Neural crest cell (in vitro differentiated cells): ENCODE measurements around the gene SSPN. TPM values are rescaled to one million over a fixed set of nuclear protein-coding genes. Genes with fewer than 3 reads are reported as not detected.

Experiments used
- DNase-seq: peaks from one replicate; pipeline ENCODE4 v3.0.0; 2021; ENCODE audit warnings: low read depth, mixed read lengths, low spot score
- H3K27ac Mint-ChIP-seq: one replicate; pipeline ENCODE4 v1.8.0; 2021; ENCODE audit warnings: mild to moderate bottlenecking, mixed read lengths; ENCODE audit not compliant: unreplicated experiment
- H3K27me3 Mint-ChIP-seq: 2 replicates; pipeline ENCODE4 v1.8.0; 2021; ENCODE audit warnings: low read depth, mild to moderate bottlenecking, mixed read lengths
- H3K36me3 Mint-ChIP-seq: 2 replicates; pipeline ENCODE4 v1.8.0; 2021; ENCODE audit warnings: low read depth, mild to moderate bottlenecking, mixed read lengths
- H3K4me1 Mint-ChIP-seq: 2 replicates; pipeline ENCODE4 v1.8.0; 2021; ENCODE audit warnings: mixed read lengths
- H3K4me3 Mint-ChIP-seq: one replicate; pipeline ENCODE4 v1.8.0; 2021; ENCODE audit warnings: mild to moderate bottlenecking, mixed read lengths
- H3K9me3 Mint-ChIP-seq: 2 replicates; pipeline ENCODE4 v1.8.0; 2021; ENCODE audit warnings: mixed read lengths
- total RNA-seq: library from RNA; stranded (reverse); gene quantifications from 2 replicates; pipeline ENCODE4 v1.2.1, GENCODE V29; 2021
- TF ChIP-seq, protein P1 (sequence below): fragments of 200-600 bp; sonication (generic); conservative IDR thresholded peaks from 2 replicates; pipeline ENCODE4 v1.5.0; 2021; ENCODE audit warnings: antibody characterized with exemption, mild to moderate bottlenecking

The SSPN gene
- total RNA-seq, 1 donor from 2014 or later, result 4.7 TPM

DNA sequence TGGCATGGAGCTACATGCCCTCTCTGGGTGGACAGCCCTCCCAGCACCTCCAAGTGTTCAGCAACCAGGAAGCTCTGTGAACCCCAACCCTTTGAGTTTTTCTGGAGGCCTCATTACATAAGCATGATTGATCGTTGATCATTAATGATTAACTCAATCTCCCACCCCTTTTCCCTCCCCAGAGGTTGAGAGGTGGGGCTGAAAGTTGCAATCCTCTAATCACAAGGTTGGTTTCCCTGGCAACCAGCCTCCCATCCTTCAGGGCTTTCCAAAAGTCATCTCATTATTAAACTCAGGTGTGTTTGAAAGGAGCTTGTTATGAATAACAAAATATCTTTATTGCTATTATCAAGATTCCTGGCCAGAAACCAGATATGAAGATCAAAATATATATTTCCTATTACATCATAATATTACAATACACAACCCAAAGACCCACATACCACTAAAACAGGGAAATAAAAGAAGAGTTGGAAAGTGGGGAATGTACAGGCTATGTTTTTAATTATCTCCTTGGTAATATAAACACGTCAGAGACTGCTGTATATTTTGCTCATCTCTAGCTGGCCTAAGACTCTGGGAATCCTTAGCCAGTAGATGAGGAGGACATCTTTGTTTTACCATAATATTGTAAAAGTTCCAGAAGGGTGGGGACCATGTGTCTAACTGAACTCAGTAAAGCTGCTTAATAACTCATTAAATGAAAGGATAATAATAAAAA, 73.6 kb downstream of the SSPN start:
- Mint-ChIP-seq H3K9me3 (peaks cover 3% of the 10 kb centered on the region), H3K27me3 (peaks cover 3% of the 10 kb centered on the region), H3K27ac (no peak overlapping the region), H3K4me1 (peaks cover 6% of the 10 kb centered on the region), H3K36me3 (no peaks in the 10 kb centered on the region), H3K4me3 (no peak overlapping the region)
- TF ChIP-seq, protein P1, sequence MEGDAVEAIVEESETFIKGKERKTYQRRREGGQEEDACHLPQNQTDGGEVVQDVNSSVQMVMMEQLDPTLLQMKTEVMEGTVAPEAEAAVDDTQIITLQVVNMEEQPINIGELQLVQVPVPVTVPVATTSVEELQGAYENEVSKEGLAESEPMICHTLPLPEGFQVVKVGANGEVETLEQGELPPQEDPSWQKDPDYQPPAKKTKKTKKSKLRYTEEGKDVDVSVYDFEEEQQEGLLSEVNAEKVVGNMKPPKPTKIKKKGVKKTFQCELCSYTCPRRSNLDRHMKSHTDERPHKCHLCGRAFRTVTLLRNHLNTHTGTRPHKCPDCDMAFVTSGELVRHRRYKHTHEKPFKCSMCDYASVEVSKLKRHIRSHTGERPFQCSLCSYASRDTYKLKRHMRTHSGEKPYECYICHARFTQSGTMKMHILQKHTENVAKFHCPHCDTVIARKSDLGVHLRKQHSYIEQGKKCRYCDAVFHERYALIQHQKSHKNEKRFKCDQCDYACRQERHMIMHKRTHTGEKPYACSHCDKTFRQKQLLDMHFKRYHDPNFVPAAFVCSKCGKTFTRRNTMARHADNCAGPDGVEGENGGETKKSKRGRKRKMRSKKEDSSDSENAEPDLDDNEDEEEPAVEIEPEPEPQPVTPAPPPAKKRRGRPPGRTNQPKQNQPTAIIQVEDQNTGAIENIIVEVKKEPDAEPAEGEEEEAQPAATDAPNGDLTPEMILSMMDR, result no peak
- no peak for DNase-seq

DNA sequence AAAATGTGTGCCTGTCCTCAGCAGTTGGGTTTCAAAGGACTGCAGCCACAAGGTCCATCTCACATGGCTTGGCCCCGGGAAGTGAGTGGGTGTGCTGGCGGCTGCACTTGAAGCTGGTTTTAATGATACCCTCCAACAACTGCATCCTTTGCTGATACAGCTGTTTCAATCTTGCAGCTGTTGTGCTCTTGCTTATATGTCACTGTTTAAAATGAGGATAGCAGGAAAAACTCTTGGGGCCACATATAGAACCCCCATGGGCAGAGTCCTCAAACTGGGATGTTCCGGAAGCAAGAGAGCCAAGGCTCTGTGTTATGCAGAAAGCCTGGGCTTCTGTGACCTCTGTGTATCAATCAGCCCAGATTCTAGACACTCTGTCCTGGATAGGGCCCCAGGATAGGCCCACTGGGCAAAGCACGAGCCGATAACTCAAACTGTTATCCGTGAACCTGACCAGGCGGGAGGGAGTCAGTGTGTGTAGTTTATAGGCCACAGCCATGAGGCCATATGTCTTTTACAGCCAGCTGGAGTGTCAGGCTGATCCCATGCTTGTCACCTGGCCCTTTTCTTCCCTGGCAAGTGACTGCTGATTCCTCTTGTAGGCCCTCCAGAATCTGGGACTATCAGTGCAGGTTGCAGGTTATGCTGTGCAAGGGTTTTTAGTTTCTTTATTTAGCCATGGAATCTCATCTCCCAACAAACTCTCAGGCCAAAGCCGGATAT, 74.3 kb downstream of the SSPN start:
- TF ChIP-seq, protein P1, result no peak
- no peak for DNase-seq
- peaks cover 3% of the 10 kb centered on the region for H3K9me3 Mint-ChIP-seq
- peaks cover 14% of the 10 kb centered on the region for H3K4me1 Mint-ChIP-seq
- peaks cover 3% of the 10 kb centered on the region for H3K27me3 Mint-ChIP-seq
- H3K36me3 Mint-ChIP-seq, result no peaks in the 10 kb centered on the region
- H3K4me3 Mint-ChIP-seq, result no peak overlapping the region
- no peak overlapping the region for H3K27ac Mint-ChIP-seq

DNA sequence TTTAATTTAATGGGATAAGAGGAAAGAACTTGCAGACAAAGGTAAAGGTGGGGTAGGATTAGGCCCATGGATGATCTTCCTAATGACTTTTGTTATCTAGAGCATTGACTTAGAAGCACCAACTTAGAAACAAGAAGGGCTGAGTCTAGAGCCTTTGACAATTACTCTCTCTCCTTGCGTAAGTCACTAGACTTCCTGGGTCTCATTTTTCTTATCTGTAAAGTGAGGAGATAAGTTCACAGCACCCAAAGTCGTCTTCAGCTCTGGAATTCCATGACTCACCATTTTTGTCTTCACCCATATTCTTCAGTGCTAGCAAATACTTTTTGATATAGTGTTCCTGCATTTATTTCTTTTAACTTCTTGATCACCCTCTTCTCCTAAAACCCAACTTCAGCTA, 75.7 kb downstream of the SSPN start:
- TF ChIP-seq, protein P1, result no peak
- DNase-seq, result no peak
- Mint-ChIP-seq H3K4me3 (no peak overlapping the region), H3K36me3 (no peaks in the 10 kb centered on the region), H3K9me3 (peaks cover 3% of the 10 kb centered on the region), H3K4me1 (peaks cover 24% of the 10 kb centered on the region), H3K27ac (no peak overlapping the region), H3K27me3 (peaks cover 3% of the 10 kb centered on the region)

DNA sequence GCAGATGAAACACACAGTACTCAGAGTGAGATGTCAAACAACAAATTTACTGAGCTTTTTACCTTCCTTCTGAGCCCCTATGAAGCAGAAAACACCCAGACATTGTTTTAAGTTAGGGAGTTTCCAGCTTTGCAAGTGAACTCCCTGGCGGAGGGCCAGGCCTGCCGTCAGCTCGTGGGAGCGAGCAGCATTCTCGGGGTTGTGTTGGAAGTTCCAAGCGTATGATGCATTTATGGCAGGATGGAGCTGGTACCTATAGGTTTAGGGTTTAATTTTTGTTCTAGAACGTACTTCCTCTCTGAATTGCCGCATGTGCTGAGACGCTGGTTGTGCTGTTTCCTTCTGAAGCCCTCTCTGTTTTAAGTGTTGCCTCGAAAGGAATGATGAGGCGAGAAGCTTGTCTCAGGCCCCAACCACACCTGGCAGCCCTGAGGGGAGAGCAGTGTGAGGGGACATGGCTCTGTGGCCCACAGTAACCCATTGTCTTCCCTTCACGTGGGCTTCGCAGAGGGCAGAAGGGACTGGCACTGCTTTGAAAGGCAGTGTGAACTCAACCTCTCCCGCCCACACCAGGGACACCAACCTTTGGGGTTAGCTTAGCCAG, 76.6 kb downstream of the SSPN start:
- Mint-ChIP-seq H3K4me3 (no peak overlapping the region), H3K36me3 (no peaks in the 10 kb centered on the region), H3K4me1 (peaks cover 31% of the 10 kb centered on the region), H3K9me3 (peaks cover 3% of the 10 kb centered on the region), H3K27me3 (peaks cover 3% of the 10 kb centered on the region), H3K27ac (no peak overlapping the region)
- TF ChIP-seq, protein P1, result no peak
- no peak for DNase-seq

DNA sequence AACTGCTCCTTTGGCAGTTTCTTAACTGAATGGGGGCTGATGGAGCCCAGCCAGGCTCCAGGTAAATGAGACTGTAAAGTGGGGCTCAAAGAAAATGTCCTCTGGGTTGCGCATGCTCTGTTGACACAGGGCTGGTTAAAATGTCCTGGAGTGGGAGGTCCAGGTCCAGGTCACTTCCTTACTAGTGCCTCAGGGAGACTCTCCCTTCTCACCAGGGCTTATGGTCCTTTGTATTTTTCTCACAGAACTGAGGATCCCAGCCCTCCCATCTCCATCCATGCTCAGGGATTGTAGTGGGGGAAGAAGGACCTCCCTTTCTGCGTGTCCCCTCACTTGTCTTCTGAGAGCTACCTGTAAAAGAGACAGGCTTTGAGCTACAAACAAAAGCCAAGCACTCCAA, 77.5 kb downstream of the SSPN start:
- H3K27me3 Mint-ChIP-seq, result peaks cover 3% of the 10 kb centered on the region
- peaks cover 3% of the 10 kb centered on the region for H3K9me3 Mint-ChIP-seq
- H3K27ac Mint-ChIP-seq, result no peak overlapping the region
- H3K4me3 Mint-ChIP-seq, result no peak overlapping the region
- H3K36me3 Mint-ChIP-seq, result no peaks in the 10 kb centered on the region
- no peak for DNase-seq
- H3K4me1 Mint-ChIP-seq, result peaks cover 31% of the 10 kb centered on the region
- TF ChIP-seq, protein P1, result no peak
